Measurements from ENCODE around the gene SLC7A14.

GRCh38 chr3:170410428-170411029 lies 175.3 kb downstream of the SLC7A14 start:
- TF ChIP-seq CTCF (IDR thresholded peaks at IDR 0.05) (peak in 6 of 7 experiments; percentile 11 to 58 (median 45)), POLR2A (IDR thresholded peaks at IDR 0.05) (no peak)
